Hippocampal formation (tissue), 2 donors: ENCODE measurements around the gene EIF1AX.
A peak's percentile ranks its signal among the peaks of the same experiment; 100 is the strongest.
"Not testable (repeated sequence)": the region's sequence is repeated elsewhere in the genome, so short reads cannot be mapped to it uniquely, and the experiment has no call there.

ENCODE experiments used
- DNase-seq, 2 donors: peaks; one replicate each; lab custom pipeline; 2025; lab: John Stamatoyannopoulos, UW

Gene EIF1AX

DNA sequence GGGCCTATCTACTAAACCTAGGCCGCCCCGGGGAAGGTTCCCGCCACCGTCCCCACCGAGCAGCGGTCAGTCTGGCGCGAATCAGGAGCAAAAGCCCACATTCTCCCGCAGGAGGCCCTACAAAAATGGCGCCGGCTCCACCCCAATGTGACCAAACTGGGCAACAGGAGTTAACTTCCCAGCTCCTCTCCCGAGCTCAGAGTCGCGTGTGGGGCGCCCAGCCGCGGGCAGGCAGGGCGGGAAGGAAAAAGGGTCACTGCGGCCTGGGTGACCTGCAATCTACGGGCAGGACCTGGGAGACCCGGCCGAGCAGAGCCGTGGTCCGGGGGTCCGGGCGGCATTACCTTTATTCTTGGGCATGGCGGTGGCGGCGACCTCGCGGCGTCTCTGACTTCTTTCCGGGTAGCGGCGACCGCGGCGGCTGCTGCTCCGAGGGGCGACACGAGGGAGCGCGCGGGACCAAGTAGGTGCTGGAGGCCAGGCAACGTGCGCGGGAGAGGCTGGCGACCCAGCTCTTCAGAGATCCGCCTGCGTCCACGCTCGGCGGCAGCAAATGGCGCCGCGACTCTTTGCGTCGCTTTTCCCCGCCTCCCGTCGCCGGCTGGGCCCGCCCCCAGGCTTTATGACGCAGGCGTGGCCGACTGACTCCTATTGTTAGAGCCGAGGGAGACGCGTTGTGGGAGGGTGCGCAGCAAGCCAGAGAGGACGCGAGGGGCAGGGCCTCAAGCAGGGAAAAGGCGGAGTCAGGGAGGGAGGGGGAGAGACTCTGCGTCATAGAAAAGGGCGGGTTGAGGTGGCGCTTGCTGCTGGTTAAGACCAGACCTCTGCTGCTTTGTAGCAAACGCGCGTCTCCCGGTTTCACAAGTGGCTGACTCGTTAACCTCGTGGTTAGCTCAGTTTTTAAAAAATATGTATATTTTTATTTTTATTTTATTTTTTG, at the start of gene EIF1AX:
Gene EIF1AX (minus strand): TSS at position 558 of the 940 bp plus-strand sequence. CDS start 198 bp downstream, at position 360.
- DNase-seq: peak; percentile 92 to 99

- no peak for DNase-seq
Measured at GRCh38 chrX:20189171-20189570, 47.5 kb upstream of the EIF1AX start.

GRCh38 chrX:20181598-20182329, 40.1 kb upstream of the EIF1AX start:
- DNase-seq: no peak

GRCh38 chrX:20177093-20177492, 35.5 kb upstream of the EIF1AX start:
- DNase-seq: no peak

GRCh38 chrX:20173856-20174255, 32.2 kb upstream of the EIF1AX start:
- no peak for DNase-seq

DNA sequence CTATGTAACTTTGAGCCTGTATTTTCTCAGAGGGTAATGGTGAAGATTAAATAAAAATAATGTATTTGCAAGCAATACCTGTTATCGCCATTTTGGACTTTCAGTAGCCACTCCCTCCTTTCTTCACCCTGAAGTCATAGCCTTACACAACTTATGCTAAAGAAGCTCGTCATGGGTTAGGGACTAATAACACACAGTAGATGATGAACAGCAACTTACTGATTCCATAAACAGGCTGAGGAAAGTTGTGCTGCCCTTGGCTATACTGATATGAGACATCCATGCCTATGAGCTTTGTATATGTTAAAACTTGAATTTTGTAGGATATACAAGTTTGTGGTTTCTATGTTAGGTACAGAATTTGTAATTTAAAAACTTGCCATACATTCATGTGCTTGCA, 31.7 kb upstream of the EIF1AX start:
- no peak for DNase-seq

DNA sequence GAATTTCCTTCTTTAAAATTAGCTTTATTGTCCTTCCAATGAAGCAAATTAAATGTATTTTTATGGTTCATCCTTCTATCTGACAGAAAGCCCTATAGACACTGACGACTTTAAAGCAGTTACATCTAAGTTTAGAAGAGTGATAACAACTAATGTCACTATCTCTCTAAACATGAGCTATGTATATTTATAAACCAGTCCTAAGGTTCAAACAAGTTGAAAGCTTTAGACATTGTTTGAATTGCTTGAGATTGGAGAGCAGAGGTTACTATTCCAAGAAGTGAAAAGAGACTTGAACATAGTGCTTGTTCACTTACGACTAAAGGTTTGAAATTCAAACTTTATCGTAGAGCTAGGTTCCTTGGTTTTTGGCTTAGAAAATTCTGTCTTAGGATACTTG, 30.2 kb upstream of the EIF1AX start:
- no peak for DNase-seq

- not testable (repeated sequence) for DNase-seq
Measured at GRCh38 chrX:20162516-20162915, 20.9 kb upstream of the EIF1AX start.

GRCh38 chrX:20159797-20160385, 18.3 kb upstream of the EIF1AX start:
- no peak for DNase-seq

- no peak for DNase-seq
Measured at GRCh38 chrX:20151689-20152088, 10.1 kb upstream of the EIF1AX start.

GRCh38 chrX:20149326-20149725, 7.7 kb upstream of the EIF1AX start:
- no peak for DNase-seq

DNA sequence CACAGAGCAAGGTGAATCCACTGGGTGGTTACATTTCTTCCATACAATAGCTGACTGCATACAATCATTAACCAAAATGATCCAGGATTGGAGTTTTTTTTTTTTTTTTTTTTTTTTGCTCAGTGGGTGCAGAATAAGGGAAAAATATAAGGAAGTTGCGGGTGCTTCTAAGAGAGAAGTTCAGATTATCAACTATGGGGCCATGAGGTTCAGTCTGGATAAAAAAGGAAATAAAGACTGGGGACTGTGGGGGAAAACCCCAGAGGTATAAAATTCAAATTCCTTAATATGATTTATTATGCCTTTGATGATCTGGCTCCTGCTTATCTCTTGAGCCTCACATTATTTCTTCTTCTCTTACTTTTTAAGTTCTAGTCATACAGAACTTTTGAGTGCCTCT, 5.9 kb upstream of the EIF1AX start:
- DNase-seq: no peak

DNA sequence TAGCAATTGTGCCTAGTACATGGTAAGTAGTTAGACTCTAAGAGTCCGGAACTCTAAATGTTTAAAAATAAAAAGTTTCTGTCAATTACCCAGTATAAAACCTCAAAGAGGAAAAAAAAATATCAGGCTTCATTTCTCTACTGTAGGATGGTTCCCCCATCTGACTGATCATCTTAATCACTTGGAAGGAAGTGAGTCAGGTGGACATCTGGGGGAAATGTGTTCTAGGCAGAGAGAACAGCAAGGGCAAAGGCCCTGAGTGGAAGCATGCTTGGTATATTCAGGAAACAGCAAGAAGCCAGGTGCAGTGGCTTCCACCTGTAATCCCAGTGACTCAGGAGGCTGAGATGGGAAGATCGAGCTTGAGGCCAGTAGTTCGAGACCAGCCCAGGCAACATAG, 2.9 kb upstream of the EIF1AX start:
- DNase-seq: no peak

DNA sequence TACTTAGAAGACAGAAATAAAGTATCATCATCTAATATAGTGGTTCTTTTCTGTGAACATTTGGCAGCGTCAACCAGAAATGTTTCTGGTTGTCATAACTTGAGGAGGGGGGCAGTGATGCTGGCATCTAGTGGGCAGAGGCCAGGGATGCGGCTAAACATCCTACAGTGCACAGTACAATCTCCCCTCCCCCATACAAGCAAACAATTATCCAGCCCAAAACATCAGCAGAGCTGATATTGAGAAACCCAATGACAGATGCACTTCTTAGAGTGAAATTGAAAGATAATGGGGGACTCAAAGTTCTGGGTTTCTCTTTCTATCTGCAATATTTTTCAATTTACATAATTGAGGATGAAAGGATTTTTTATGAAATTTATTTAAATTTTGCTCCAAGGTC, 1.9 kb upstream of the EIF1AX start:
- DNase-seq: no peak

DNA sequence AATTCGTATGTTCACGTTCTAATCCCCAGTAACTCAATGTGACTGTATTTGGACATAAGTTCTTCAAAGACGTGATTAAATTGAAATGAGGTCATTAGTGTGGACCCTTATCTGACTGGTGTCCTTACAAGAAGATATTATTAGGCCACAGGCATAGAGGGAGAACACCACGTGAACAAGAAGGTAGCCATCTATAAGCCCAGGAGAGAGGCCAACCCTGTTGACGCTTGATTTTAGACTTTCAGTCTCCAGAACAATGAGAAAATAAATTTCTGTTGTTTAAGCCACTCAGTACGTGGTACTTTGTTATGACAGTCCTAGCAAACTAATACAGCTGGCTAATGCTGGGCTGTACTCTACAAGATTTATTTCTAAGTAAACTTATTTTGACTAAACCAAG, 1.5 kb upstream of the EIF1AX start:
- no peak for DNase-seq

DNA sequence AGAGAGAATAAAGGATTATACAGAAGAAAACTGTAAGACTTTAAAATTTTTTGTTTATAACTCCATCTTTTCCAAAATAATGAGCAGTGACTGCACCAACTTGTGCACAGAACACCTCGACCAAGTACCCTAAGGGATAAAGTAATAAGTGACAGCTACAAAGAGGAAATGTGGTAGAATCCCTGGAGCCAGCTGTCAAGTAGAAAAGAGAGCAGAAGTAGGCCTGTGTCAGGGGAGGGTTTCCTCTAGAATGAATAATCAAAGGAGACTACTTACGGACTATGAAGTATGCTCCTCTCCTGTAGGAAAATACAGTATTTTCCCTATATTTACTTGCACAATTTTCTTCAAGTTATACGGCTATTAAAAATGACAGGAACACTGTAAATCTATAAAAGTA, 1.2 kb downstream of the EIF1AX start:
- no peak for DNase-seq

GRCh38 chrX:20139966-20140365, 1.7 kb downstream of the EIF1AX start:
- no peak for DNase-seq

DNA sequence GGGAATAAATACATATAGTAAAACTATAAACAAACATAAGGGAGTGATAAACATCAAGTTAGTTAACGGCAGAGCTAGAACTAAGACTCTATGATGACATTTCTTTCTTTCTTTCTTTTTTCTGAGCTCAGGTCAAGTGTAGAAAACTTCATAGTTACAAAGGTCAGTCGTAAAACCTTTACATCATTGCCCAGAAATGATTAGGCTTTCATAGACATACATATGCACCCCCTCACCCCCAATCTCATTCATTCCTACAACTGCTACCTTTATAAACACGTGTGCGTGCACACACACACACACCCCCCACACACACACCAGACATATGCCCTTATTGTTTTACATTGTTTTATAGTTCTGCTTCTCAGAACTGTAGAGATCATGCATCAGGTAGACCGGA, 5.7 kb downstream of the EIF1AX start:
- DNase-seq: no peak

- no peak for DNase-seq
Measured at GRCh38 chrX:20132666-20133065, 9.0 kb downstream of the EIF1AX start.

DNA sequence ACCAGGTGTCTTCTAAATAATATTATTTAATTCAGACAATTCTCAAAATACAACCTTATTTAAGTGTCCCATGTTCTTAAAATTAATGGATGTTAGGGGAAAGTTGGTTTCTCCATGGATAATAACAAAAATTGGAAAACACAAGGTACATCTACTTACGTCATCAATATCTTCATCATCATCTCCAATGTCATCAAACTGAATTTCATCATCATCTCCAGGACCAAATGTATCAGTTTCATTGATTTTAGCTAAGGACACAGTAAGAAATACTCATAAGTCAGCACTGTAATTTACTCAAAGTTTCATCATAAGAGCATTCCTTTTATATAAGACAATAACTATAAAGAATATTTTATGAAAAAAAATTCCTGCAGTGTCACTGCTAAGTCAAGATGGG, 11.3 kb downstream of the EIF1AX start:
- no peak for DNase-seq

DNA sequence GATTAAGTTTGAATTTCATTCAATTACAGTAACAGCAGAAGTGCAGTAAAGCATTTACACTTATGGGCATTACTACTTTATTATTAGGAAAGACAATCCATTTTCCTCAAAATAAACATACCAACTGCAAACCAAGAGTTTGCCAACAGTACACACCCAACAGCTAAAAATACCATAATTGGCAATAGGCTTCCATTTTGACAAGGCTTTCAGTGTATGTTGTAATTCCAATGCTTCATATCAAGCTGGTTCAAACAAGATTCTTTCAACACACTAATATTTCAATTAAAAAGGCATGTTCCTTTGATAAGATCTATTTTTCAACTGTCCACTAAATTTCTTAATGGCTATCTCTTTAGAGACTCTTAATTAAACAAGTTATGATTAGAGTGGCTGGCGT, 12.1 kb downstream of the EIF1AX start:
- no peak for DNase-seq

GRCh38 chrX:20128670-20129069, 13.0 kb downstream of the EIF1AX start:
- DNase-seq: no peak

DNA sequence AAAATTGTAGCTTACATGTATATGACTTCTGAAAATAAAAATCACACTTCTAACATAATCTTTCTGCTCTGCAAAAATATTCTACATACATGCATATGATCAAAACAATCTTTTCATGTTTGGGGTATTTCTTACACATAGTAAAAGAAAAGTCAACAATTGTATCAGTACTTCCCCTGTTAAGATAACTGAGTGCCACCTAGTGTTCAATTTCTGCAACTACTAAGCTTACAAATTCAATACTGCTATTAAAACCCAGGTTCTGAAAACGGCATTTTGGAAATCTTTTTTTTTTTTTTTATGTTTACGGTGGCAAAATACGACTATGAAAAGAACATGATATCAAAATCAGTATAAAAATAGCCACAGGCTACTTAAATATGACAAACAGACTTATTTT, 14.2 kb downstream of the EIF1AX start:
- DNase-seq: not testable (repeated sequence)
